Measurements from ENCODE around the gene NXF3.
"Not testable (repeated sequence)": the region's sequence is repeated elsewhere in the genome, so short reads cannot be mapped to it uniquely, and the experiment has no call there.

Gene NXF3, protein sequence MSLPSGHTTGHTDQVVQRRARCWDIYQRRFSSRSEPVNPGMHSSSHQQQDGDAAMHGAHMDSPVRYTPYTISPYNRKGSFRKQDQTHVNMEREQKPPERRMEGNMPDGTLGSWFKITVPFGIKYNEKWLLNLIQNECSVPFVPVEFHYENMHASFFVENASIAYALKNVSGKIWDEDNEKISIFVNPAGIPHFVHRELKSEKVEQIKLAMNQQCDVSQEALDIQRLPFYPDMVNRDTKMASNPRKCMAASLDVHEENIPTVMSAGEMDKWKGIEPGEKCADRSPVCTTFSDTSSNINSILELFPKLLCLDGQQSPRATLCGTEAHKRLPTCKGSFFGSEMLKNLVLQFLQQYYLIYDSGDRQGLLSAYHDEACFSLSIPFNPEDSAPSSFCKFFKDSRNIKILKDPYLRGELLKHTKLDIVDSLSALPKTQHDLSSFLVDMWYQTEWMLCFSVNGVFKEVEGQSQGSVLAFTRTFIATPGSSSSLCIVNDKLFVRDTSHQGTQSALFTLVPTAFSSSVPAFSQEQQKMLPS

GRCh38 chrX:103092942-103093341, at the start of gene NXF3:
Gene NXF3, minus strand, starts transcription at chrX:103093143. Its CDS starts 120 bp downstream, at chrX:103093023.
- no peak for DNase-seq (ENCODE audit: low spot score)

GRCh38 chrX:103136528-103136927, 43.6 kb upstream of the NXF3 start:
- DNase-seq (ENCODE audit: low spot score) = not testable (repeated sequence)

DNA sequence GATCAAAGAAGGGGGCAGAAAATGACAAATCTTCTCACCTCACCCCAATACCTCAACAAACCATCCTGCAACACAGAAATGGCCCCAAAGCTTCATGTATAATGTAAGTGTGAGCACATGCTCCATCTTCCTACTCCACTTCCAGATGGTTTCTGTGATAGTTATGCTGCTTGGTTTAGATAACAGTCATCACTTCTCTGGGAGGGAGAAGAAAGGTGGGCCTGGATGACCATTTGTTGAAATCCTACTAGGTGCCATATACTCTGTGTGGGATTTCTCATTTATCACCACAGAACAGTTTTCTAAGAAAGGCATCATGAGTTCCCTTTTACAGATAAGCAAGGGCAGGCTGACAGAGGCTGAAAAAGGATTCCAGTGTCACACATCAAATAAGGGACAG, 31.3 kb upstream of the NXF3 start:
- no peak for DNase-seq (ENCODE audit: low spot score)

DNA sequence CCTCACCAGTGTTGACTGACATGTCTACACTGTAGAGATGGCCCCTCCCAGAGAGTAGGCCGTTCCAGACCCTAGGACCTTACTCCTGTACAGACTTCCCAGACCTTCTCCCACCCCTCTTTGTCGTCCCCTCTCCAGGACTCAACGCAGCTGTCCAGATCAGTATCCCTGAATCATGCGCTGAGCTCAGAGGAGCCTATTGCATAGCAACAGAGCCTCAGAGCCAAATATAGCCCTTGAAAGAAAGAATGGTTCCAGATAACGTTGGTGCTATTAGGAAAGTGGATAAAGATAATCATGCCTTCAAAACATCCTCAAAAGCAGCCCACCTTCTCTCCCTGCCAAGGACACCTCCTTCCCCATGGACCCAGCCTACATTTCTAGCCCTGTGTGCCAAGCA, 27.8 kb upstream of the NXF3 start:
- no peak for DNase-seq (ENCODE audit: low spot score)

- not testable (repeated sequence) for DNase-seq (ENCODE audit: low spot score)
These were observed 24.0 kb upstream of the NXF3 start for GRCh38 chrX:103116970-103117369.

DNA sequence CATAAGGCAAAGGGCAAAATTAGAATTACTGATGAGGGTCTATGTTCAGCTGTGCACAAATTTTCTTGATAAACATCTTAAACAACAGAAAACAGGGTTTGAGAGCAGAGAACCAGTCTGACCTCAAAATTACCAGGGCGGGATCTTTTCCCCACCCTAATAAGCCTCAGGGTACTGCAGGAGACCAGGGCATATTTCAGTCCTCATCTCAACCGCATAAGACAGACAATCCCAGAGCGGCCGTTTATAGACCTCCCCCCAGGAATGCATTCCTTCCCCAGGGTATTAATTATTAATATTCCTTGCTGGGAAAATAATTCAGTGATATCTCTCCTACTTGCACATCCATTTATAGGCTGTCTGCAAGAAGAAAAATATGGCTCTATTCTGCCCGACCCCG, 16.6 kb upstream of the NXF3 start:
- not testable (repeated sequence) for DNase-seq (ENCODE audit: low spot score)

DNA sequence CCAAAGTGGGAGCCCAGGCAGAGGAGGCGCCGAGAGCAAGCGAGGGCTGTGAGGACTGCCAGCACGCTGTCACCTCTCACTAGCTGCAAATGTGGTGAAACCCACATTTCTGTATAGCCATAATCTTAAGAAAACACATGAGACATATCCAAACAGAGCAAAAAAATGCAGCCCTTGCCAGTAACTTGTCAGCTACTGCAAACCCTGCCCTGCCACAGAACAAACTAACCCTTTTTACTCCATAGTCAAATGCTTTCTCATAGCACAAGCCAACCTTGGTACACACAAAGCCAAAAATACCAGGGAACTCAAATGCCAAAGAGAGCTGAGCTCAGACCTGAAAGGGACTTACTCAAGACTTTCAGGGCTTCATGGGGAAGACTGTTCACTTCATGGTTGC, 14.9 kb upstream of the NXF3 start:
- no peak for DNase-seq (ENCODE audit: low spot score)

GRCh38 chrX:103107227-103107737, 14.3 kb upstream of the NXF3 start:
- DNase-seq (ENCODE audit: low spot score) = not testable (repeated sequence)

DNA sequence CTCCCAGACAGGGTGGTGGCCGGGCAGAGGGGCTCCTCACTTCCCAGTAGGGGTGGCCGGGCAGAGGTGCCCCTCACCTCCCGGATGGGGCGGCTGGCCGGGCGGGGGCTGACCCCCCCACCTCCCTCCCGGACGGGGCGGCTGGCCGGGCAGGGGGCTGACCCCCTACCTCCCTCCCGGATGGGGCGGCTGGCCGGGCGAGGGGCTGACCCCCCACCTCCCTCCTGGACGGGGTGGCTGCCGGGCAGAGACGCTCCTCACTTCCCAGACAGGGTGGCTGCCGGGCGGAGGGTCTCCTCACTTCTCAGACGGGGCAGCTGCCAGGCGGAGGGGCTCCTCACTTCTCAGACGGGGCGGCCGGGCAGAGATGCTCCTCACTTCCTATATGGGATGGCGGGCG, 11.4 kb upstream of the NXF3 start:
- not testable (repeated sequence) for DNase-seq (ENCODE audit: low spot score)

DNA sequence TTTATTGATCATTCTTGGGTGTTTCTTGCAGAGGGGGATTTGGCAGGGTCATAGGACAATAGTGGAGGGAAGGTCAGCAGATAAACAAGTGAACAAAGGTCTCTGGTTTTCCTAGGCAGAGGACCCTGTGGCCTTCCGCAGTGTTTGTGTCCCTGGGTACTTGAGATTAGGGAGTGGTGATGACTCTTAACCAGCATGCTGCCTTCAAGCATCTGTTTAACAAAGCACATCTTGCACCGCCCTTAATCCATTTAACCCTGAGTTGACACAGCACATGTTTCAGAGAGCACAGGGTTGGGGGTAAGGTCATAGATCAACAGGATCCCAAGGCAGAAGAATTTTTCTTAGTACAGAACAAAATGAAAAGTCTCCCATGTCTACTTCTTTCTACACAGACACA, 10.9 kb upstream of the NXF3 start:
- not testable (repeated sequence) for DNase-seq (ENCODE audit: low spot score)

GRCh38 chrX:103101299-103102042, 8.5 kb upstream of the NXF3 start:
- DNase-seq (ENCODE audit: low spot score) = no peak

DNA sequence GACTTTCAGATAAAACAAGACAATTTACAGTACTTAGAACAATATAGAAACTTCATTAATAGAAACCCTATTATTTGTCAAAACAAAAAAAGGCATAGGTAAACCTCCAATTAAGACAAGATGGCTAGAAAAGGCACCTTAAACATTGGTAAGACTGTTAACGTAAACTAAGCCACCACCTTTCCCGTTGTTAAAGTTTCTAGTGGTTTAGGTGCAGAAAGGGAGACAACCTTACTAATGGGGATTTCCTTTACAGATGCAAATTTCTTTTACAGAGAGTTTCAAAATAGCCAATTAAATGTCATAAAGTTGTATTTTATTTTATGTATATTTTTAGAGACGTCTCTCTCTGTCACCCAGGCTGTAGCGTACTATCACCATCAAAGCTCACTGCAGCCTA, 7.5 kb upstream of the NXF3 start:
- no peak for DNase-seq (ENCODE audit: low spot score)

DNA sequence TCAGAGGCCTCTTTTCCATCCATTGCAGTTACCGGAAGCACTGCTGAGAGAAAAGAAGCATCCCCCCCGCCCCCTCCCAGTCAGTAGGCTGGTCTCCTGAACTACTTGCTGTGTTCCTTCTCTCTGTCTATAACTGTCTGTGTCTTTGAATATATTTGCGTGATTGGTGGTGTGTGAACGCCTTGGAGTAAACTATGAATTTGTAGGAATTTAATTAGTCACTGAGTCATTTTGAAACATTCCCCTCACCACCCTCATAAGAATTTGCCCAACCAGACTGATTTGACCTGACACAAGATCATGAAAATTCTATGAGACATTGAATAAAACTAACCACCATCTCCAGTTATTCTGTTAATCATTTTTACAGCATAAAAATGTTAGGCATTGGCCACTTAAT, 6.7 kb upstream of the NXF3 start:
- DNase-seq (ENCODE audit: low spot score) = no peak

GRCh38 chrX:103098488-103098887, 5.5 kb upstream of the NXF3 start:
- no peak for DNase-seq (ENCODE audit: low spot score)

GRCh38 chrX:103081051-103081450, 11.9 kb downstream of the NXF3 start:
- no peak for DNase-seq (ENCODE audit: low spot score)

DNA sequence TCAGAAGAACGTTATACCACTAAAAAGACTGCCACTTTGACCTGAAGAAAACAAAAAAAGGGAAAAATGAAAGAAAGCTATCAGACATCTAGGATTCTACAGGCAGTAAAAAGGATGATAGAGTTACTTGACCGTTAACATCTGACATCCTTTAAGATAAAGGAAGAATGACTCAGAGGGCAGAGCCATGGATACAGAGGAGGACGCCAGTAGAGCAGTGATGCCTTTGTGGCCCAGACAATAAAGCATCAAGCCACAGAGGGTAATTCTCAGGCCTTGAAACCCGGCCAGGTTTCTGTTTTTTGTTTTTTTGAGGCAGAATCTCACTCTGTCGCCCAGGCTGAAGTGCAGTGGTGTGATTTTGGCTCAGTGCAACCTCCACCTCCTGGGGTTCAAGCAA, 19.5 kb downstream of the NXF3 start:
- no peak for DNase-seq (ENCODE audit: low spot score)

- DNase-seq (ENCODE audit: low spot score) = no peak
These were observed 26.3 kb downstream of the NXF3 start for GRCh38 chrX:103066606-103067005.

DNA sequence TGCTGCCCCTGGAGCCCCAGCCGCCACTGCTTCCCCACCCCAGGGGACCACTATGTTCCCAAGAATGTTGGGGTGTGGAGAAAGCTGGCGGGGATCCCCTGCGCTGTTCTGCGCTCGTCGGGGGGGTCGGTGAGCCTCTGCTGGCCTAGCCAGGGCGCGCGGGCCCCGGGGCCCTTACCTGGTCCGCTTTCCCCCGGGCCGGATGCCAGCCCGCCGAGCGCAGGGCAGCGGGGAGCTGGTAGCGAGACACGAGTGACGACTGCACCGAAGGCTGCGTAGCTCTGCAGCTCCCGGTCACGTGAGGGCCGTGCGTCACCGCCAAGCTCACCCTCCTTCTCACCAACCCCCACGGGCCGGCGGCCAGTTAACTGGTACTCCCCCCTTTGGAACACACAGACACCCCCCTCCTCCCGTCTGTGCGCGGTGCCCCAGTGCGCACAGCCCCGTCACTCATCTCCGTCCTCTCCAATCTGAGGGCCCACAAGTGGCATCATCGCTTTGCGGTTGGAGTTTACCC, 29.0 kb downstream of the NXF3 start, which contains the start of gene BEX1:
BEX1 (minus strand) TSS at position 254 of the 517 bp plus-strand sequence. CDS start 897 bp downstream, outside the sequence.
- no peak for DNase-seq (ENCODE audit: low spot score)

DNA sequence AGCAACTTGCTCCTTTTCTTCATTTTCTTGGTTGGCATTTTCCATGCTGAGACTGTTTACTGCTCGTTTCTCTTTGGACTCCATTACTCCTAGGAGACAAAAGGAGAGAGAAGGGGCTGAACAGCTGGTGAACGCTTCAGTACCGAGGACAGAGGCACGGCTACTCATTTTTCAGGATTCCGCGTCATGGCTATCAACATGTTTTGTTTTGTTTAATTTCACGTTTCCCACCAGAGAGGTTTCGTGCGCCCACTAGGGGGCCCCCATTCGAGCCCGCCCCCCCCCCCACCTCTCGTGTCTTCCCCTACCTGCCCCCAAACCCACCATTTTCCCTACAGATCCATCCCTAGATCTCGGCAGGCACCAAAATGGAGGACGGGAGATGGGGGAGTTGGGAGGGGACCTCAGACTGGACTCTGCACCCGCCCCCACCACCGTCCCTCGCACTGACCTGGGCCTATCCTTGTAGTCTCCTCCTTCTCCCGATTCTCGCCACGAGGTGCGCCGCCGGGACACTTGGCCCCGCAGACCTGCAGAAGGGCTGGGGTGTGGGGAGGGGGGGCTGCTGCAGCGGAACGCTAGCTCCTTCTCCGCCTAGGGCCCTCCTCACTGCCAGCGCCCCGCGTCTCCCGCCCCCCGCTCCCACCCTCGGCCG, 29.6 kb downstream of the NXF3 start:
- DNase-seq (ENCODE audit: low spot score) = no peak

DNA sequence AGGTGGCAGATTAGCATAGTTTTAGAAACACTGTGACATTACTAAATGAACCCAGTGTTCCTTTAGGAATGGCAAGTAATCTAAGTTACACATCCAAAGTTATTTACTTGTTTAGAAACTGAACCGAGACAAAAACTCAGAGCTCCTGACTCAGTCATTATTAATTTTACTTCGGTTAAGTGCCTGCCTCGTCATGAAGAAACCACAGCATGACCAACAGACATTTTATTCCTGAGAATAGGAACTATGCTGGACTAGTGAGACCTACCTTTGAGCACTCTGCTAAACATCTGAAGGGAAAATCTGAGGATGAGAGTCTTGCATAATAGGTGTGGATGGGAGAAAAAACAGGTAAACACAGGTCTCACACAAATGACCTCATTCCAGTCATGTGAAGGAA, 31.5 kb downstream of the NXF3 start:
- no peak for DNase-seq (ENCODE audit: low spot score)

GRCh38 chrX:103056902-103057301, 36.0 kb downstream of the NXF3 start:
- DNase-seq (ENCODE audit: low spot score) = no peak

- no peak for DNase-seq (ENCODE audit: low spot score)
These were observed 40.3 kb downstream of the NXF3 start for GRCh38 chrX:103052625-103053024.
